Activated T-helper 9 cell treated with anti-CD3 and anti-CD28 coated beads, Interleukin-2, amount 50 U/mL, for 16 hours (primary cell): ENCODE results near the gene BLOC1S3.

Experiments used
- DNase-seq: peaks from one replicate; pipeline ENCODE4 v3.0.0-alpha.2; 2020; ENCODE audit warnings: low read depth

Gene BLOC1S3, protein sequence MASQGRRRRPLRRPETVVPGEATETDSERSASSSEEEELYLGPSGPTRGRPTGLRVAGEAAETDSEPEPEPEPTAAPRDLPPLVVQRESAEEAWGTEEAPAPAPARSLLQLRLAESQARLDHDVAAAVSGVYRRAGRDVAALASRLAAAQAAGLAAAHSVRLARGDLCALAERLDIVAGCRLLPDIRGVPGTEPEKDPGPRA

DNA sequence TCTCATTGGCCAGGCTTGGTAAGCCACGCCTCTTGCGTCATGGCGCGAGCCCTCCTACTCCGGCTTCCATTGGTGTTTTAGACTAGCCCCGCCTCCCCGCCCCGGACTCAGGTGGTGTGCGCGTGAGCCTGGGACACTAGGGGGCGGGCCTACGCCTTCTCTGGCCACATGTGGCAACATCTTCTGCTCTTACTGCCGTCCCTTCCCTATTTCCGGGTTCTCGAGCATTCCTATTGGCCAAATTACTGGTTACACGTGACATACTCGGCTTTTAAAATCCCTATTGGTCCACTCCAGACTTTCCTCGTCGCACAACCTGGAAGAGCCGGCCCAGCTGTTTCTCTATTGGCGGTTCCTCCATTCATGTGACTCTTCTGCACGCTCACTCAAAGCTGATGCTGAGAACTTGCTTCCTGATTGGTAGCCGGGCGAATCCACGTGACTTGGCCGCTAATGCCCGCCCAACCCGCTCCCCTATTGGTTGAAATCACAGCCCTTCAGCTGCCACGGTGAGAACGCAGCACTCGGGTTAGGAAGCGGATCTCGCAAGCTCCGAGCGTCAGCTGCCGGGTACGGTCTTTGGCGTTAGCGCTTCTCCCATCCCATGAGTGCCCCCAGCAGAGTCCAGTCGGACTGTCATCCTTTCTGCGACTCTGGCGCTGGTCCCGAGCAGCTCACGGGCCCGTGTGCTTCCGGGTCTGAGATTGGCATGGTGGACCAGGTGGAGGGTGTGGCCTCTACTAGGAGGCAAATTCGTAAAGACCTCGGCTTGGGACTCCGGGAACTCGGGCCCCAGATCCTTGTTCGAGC, at the start of gene BLOC1S3:
Gene BLOC1S3, plus strand, starts transcription at position 523 of the 810 bp plus-strand sequence. CDS start 513 bp downstream, outside the sequence.
- DNase-seq = peak; percentile 100

DNA sequence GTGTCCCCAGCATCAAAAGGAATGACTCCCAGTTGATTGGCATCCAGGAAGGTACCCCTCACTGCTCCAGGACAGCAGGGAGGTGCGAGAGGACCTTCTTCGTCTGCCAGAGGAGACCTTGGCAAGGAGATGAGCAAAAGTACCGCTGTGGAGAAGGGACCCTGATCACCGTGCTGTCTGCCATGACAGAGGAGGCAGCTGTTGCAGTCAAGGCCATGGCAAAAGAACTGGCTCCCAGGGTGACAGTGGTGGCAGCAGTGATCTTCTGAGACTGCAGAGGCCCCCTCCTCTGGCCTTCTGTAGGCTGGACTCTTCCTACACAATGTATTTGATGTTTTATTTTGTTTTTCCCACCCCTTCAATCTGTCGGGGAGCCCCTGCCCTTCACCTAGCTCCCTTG, 49.8 kb upstream of the BLOC1S3 start:
- no peak for DNase-seq

DNA sequence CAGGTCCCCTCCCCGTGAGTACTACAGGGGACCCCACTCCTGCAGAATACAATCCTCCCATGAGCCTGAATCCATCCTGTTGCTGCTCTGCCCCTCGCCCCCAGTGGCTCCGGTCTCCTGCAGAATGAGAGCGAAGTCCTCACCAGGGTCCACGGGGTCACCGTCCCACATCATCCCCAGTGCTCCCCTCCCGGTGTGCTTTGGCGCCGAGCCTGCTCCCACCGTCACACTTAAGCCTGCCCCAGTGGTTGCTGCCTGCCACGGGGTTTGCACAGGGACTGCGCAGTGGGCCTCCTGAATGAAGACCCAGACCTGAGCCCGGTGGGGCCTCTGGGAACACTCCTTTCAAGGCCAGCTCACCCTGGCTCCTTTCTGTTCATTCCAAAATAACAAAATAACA, 48.3 kb upstream of the BLOC1S3 start:
- DNase-seq = no peak

DNA sequence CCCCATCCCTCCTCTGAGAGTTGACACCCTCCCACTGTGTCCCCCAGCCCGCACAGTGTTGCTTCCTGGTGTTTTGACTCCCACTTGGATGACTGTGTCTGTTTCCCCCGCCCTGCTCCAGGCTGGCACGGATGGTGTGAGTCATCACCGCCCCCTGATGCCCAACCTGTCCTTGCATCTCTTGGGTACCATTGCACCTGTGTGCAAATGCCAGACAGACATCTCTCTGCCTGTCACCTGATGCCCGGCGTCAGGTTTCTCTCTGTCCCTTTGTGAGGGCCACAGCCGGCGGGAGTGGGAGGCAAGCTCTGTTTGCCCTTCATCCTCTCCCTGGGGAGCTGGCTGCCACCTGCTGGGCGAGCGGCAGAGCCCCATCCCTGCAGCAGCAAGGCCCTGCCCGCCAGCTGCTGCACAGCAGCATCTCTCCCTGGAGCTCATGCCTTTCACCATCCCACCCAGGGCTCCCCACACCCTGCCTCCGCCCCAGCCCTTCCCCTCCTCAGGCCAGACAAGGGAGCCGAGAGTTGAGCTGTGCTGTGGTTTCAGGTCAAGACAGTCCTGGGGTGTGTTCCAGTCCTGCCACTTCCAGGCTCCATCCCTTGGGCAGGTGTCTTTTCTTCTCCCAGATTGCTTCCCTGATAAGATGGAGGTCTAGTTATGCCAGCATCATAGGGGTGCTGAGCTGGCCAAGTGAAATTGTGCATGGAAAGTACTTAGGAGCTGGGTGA, 47.5 kb upstream of the BLOC1S3 start:
- no peak for DNase-seq

DNA sequence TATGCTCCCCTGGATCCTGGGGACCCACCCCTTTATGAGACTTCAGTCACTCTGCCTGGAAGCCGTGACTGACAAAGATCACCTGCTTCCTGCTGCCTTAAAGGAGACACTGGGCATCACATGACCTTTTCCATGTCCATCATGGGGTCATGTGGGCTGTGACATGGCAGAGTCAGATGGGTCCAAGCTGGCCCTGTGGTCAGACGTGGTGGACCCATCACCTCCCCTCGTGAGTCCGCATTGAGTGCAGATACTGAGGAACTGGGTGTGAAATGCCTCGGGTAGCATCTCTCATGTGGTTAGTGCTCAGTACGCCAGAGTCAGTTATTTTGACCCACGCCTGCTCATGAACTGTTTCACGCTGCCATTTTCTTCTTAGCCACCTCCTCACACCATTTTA, 44.9 kb upstream of the BLOC1S3 start:
- no peak for DNase-seq

DNA sequence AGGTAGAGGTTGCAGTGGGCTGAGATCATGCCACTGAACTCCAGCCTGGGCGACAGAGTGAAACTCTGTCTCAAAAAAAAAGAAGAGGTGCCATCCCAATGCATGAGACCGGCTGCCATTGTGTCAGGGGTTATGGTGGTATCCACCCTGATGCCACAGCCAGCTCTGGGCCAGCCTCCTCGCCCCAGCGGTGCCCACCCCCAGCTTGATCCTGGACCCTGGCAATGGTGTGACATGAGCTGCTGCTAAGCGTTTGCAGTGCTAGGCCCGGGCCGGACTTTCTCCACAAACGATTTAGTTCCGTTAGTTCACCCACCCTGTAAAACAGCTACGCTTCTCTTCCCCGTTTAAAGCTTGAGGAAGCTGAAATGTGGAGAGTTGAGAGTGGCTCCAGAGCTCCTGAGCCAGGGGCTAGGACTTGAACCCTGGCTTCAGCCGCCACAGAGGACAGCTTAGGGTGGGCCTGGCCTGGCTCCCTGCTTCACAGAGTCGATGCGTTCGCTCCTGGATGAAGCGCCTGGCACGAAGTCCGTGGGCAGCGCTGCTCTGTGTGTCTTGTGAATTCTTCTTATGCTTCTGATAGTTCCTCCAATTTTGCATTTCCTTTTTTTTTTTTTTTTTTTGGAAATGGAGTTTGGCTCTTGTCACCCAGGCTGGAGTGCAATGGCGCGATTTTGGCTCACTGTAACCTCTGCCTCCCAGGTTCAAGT, 43.3 kb upstream of the BLOC1S3 start:
- DNase-seq = no peak

DNA sequence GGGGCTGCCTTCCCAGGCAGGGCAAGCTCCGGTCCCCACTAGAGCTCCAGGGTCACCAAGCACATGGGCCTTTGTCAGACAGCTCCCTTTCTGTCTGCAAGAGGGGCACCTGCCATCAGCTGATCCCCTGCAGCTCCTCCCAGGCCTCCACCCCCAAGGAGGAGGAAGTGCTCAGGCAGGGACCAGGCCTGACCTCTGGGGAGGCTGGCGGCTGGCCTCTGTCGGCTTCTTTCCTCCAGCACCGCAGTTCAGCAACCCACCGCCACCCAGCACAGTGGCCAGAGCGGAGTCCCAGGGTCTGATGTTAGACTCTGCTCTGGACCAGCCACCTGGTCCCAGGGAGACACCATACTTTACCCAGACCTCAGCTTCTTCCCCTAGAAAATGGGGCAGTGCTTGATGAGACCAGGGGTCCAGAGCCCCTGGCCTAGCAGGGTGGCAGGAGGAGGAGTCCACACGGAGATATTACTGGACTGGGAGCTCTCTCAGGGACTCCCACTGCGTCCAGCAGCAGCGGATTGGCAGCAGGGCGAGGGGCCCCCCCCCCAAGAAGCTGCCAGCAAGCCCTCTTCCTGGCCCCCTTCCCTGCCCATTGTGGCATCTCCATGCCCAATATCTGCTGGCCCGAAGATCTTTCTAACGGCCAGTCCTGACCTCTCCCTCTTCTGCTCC, 41.9 kb upstream of the BLOC1S3 start:
- no peak for DNase-seq

DNA sequence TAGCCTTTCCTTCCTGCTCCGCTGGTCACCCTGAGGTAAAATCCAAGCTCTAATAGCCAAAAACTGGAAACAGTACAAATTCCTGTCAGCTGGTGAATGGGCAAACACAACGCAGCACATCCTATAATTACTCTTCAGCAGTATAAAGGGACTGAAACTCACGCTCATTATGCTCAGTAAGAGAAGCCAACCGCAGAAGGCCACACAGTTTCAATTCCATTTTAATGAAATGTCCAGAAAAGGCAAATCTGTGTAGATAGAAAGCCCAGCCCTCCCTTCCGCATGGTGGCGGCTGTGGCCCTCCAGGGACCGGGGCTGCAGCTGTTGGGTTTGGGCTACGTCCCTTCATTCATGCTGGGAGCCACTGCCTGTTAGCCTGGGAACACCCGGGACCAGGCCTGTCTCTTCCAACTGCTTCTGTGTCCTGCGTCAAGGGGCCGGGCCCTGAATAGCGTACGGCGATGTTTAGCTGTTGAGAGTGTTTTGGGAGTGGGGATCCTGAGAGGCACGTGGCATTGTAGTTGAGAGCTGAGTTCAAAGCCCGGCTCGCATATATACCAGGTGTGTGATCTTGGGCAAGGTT, 41.3 kb upstream of the BLOC1S3 start:
- no peak for DNase-seq

DNA sequence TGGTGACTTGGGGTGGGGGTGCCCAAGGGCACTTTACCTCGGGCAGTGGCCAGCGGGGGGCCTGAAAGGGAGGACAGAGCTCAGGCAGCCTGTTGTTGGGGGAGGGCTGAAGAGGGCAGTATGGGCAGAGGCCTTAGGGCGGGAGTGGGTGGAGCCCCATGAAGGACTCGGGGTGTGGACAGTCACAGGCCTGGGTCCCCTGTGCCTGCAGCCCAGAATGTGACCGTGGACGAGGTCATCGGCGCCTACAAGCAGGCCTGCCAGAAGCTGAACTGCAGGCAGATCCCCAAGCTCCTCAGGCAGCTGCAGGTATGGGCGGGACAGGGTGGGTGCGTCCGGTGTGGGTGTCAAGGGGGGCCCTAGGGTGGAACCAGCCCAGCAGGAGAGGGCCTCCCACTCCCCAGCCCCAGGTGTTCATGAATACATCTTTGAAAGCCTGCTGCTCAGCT, 40.3 kb upstream of the BLOC1S3 start:
- DNase-seq = no peak

DNA sequence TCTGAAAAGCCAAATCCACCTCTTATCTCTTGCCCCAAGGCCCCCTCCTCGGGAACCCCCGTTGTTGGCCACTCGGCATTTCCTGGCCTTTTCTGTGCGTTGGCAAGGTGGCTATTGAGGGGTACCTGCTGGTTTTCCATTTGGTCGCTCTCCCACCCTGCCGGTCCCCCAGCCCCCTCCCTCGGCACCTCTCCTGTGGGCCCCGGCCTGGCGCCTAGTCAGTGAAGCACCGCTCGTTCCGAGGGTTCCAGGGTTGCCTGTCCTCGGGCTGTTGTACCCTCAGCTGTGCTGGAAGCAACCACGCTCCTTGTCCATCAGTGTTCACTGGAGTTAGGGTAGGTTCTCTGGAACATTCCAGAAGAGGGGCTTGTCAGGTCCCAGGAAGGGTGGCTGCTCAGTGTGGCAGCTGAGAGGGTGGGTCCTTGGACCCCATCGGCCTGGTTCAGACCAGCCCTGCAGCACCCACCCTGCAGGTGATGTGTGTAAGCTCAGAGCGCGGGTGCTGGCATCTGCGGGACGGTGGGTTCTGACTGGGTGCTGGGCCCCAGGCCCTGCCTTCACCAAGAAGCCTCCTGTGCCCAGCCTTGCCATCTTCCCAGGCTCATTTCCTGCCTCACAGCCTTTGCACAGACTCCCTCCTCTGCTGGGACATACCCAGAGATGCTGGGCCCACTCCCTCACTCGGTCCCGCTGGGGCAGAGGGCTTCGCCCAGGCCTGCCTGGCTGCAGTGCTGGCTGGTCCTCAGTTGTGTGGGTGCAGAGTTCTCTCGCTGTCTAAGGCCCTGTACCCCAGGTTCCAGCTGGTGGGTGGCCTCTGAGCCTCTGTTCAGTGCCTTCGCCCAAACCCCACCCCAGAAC, 39.1 kb upstream of the BLOC1S3 start:
- no peak for DNase-seq

DNA sequence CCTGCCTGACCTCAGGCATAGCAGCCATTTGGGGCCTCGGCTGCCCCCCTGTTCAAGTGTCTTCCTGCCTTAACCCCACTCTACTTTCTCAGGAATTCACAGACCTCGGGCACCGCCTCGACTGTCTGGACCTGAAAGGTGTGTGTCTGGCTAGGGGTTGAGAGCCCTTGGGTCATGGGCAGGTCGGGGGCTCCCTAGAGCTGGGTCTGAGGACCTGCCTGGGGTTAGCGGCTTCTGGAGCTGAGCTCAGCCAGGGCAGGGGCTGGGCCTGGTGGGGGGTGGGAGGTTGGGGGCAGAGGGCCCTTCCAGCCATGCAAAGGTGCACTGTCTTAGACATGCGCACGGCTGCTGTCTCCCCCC, 38.5 kb upstream of the BLOC1S3 start:
- no peak for DNase-seq

DNA sequence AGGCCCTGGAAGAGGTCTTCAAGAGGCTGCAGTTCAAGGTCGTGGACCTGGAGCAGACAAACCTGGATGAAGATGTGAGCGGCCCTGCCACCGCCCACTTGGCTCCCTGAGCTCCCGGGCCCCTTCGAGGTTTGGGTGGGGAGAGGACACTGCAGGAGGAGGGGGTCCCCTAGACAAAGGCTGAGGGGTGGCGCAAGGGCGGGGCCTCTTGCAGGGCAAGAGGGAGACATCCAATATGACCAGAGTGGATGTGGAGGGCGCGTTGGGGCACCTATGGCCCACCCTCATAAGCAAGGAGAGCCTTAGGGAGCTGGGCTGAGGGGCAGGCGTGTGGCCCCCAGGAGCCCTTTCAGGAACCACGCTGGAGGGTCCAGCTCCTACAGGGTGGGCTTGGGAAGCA, 38.1 kb upstream of the BLOC1S3 start:
- no peak for DNase-seq

DNA sequence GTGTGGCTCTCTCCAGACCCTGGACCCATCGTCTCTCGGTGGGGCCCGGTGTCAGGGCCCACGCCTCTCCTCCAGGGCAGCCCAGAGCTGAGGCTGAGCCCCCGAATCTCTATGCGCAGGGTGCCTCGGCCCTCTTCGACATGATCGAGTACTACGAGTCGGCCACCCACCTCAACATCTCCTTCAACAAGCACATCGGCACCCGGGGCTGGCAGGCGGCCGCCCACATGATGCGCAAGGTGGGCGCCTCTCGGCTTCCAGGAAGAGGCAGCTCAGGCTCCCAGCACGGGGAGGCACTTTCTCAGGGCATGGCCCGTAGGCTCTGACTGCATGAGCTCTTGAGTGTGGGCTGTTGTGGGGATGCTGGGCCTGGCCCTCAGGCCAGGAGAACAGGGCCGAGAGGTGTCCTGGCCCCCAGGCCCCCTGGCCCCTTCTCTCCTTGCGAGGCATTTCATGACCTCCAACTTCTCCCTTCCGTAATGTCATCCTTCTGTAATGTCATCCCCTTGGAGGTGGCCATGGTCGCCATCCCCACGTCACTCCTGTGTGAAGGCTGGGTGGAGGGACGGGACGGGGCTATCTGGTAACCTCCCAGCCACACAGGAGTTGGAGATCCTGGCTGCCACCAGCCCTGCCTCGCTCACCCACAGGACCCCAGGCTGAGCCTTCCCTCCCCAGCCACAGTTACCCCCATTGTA, 37.2 kb upstream of the BLOC1S3 start:
- no peak for DNase-seq

DNA sequence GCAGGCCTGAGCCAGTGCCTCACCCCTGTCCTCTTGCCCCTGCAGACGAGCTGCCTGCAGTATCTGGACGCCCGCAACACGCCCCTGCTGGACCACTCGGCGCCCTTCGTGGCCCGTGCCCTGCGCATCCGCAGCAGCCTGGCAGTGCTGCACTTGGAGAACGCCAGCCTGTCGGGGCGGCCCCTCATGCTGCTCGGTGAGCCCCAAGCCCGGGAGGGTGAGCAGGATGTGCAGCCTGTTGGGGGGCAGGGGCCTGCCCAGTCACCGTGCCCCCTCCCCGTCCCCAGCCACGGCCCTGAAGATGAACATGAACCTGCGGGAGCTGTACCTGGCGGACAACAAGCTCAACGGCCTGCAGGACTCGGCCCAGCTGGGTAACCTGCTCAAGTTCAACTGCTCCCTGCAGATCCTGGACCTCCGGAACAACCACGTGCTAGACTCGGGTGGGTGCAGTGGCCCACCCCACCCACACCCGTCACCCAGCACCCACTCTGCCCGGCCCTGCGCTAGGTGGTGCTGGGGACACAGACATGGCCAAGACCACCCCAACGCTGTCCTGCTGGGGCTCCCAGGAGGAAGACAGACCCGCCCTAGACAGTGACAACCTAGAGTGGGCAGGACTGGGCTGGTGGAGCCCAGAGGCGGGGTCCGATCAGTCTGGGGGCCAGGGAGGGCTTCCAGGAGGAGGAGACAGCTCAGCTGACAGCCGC, 36.4 kb upstream of the BLOC1S3 start:
- no peak for DNase-seq

DNA sequence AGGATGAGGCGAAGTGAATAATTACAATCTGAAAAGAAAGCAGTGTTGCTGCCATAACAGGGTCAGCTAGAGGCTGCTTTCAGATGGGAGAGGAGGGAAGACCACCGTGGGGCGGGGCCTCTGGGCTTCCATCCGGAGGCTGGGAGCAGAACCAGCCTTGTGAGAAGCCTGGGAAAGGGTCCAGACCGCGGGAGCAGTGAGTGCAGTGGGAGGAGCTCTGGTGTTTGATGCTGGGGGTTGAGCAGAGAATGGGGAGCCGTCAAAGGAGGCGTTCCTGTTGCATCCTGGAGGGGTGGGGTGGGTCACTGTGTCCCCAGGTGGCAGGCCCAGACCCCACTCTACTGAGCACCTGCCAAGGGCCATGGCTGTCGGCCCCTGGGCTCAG, 35.9 kb upstream of the BLOC1S3 start:
- no peak for DNase-seq

DNA sequence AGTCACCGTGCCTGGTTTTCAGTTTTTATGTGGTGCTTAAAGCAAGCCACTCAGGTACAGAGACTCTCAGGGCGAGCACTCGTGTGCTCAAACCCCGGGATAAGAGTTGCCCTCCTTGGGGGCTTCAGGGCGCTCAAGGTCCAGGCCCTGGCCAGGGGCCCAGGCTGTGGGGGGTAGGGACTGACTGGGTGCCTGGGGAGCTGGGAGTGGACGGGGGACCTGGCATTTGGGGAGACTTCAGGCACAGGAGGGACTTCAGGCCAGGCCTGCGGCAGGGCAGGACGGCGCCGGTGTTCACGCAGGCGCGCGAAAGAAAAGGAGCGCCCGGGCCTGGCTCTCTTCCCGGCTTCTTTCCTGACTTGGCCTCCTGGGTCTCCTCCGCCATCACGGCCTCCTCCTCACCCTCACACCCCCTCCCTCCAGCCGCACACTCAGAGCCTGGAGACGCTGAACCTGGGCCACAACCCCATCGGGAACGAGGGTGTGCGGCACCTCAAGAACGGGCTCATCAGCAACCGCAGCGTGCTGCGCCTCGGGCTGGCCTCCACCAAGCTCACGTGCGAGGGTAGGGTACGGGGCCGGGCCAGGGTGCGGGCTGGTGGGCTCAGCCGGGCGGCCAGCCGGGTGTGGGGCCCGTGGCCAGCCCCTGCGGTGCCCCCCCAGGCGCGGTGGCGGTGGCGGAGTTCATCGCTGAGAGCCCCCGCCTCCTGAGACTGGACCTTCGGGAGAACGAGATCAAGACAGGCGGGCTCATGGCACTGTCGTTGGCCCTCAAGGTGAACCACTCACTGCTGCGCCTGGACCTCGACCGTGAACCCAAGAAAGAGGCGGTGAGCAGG, 33.9 kb upstream of the BLOC1S3 start:
- DNase-seq = no peak

DNA sequence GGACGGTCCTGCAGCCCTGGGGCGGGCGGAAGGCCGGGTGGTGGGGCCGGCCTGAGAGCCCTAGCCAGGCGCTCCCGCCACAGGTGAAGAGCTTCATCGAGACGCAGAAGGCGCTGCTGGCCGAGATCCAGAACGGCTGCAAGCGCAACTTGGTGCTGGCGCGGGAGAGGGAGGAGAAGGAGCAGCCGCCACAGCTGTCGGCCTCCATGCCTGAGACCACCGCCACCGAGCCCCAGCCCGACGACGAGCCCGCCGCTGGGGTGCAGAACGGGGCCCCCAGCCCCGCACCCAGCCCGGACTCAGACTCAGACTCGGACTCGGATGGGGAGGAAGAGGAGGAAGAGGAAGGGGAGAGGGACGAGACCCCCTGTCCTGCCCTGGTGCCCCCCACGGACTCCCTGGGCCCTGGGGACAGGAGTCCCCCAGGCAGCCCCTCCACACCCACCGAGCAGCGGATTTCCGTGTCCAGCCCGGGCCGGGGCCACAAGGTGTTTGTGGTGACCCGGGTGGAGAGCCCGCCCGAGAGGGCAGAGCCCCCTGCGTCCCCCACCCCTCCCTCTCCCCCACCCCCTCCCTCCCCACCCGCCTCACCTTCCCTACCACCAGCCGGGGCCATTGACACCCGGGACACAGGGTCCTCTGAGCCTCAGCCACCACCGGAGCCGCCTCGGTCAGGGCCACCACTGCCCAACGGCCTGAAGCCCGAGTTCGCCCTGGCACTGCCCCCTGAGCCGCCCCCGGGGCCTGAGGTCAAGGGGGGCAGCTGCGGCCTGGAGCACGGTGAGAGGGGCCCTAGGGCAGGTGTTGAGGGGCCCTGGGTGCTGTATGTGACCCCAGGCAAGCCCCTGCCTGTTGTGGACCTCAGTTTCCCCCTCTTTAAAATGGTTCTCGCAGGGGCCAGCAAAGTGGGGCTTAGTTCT, 33.1 kb upstream of the BLOC1S3 start:
- no peak for DNase-seq
